Measurements from ENCODE around the gene CLIP1. TPM values are rescaled to one million over a fixed set of nuclear protein-coding genes. Genes with fewer than 3 reads are reported as not detected.
"Not testable (repeated sequence)": the region's sequence is repeated elsewhere in the genome, so short reads cannot be mapped to it uniquely, and the experiment has no call there.

Gene CLIP1
- total RNA-seq, 2 experiments from 2014 or later = 52.0 to 54.9 TPM

DNA sequence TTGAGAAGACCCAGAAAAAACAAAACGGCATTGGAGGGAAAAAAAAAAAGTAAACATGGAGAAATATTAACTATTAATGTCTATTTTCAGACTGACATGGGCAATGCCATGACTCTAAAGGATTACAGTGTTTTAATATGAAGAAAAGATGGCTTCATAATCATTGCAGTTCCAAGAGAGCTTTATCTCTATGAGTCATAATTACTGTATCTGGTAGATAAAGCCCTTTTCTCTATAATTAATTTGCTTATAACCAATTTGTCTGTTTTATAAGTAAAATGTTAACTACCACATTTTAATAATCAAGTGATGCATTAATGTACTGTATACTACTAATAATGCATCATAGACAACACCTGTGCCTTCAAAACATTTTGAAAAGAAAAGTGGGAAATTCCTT lies 59.7 kb downstream of the CLIP1 start:
- CTCF ChIA-PET = interaction anchor here (0.6 kb wide), 1 partner anchor 109 kb away, joined by 4 read pairs; no protein-coding TSS in a partner anchor
- TF ChIP-seq, protein P1, sequence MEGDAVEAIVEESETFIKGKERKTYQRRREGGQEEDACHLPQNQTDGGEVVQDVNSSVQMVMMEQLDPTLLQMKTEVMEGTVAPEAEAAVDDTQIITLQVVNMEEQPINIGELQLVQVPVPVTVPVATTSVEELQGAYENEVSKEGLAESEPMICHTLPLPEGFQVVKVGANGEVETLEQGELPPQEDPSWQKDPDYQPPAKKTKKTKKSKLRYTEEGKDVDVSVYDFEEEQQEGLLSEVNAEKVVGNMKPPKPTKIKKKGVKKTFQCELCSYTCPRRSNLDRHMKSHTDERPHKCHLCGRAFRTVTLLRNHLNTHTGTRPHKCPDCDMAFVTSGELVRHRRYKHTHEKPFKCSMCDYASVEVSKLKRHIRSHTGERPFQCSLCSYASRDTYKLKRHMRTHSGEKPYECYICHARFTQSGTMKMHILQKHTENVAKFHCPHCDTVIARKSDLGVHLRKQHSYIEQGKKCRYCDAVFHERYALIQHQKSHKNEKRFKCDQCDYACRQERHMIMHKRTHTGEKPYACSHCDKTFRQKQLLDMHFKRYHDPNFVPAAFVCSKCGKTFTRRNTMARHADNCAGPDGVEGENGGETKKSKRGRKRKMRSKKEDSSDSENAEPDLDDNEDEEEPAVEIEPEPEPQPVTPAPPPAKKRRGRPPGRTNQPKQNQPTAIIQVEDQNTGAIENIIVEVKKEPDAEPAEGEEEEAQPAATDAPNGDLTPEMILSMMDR (IDR thresholded peaks at IDR 0.05) = no peak
- H3K4me1 Mint-ChIP-seq (ENCODE audit: low read depth) = peaks cover 5% of the 10 kb centered on the region
- no peak overlapping the region for H3K27ac Mint-ChIP-seq
- Histone ChIP-seq H3K9me3 (ENCODE audit: control insufficient read depth in 1 of 2, insufficient read depth in 1 of 2, low read length in 2 of 2) (no peaks in the 10 kb centered on the region), H3K27me3 (ENCODE audit: control insufficient read depth in 1 of 2, insufficient read depth in 2 of 2, low read length in 2 of 2) (no peaks in the 10 kb centered on the region), H3K36me3 (ENCODE audit: insufficient read depth, low read length) (peaks cover 32% of the 10 kb centered on the region), H3K4me3 (ENCODE audit: low read length) (no peak overlapping the region), H3K27ac (ENCODE audit: low read depth in 1 of 2, low read length in 2 of 2) (no peak overlapping the region), H3K4me1 (ENCODE audit: insufficient read depth, low read length) (no peaks in the 10 kb centered on the region)
- no peaks in the 10 kb centered on the region for H3K27me3 Mint-ChIP-seq
- H3K9me3 Mint-ChIP-seq = no peaks in the 10 kb centered on the region
- peaks cover 60% of the 10 kb centered on the region for H3K36me3 Mint-ChIP-seq (ENCODE audit: low read depth)
- intact Hi-C loops (cut with DNase I, micrococcal nuclease) = loop anchor here in 1 of 2 experiments (2.0 kb wide), 1 partner anchor 68 kb away; no protein-coding TSS in a partner anchor
- no peak overlapping the region for H3K4me3 Mint-ChIP-seq
- POLR2A ChIA-PET = interaction anchor here (0.7 kb wide), 1 partner anchor 397 kb away, joined by 3 read pairs; no protein-coding TSS in a partner anchor
- no peak for DNase-seq
- no peak for ATAC-seq (ENCODE audit: poor library complexity)

DNA sequence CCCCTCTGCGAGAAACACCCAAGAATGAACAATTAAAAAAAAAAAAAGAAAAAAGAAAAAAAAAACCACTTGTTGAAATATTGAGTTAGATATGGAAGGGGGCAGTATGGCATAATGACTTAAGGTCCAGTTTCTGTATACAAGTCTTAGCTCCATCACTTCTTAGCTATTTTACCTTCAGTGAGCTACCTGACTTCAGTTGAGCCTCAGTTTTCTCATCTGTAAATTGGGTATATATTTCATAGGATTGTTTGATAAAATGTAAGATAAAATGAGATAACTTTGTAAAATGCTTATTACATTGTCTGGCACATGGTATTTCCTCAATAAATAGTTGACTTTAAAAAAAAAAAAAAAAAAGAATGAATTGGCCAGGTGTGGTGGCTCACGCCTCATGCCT lies 64.1 kb downstream of the CLIP1 start:
- peaks cover 49% of the 10 kb centered on the region for H3K36me3 ChIP-seq (ENCODE audit: insufficient read depth, low read length)
- H3K36me3 Mint-ChIP-seq (ENCODE audit: low read depth) = peaks cover 60% of the 10 kb centered on the region
- CTCF ChIA-PET = not testable (repeated sequence)

DNA sequence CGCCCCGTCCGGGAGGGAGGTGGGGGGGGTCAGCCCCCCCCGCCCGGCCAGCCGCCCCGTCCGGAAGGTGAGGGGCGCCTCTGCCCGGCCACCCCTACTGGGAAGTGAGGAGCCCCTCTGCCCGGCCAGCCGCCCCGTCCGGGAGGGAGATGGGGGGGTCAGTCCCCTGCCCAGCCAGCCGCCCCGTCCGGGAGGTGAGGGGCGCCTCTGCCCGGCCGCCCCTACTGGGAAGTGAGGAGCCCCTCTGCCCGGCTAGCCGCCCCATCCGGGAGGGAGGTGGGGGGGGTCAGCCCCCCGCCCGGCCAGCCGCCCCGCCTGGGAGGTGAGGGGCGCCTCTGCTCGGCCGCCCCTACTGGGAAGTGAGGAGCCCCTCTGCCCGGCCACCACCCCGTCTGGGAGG lies 64.9 kb downstream of the CLIP1 start:
- intact Hi-C loops (cut with DNase I, micrococcal nuclease) = loop anchor here in 1 of 2 experiments (5.0 kb wide), 1 partner anchor 305 kb away; no protein-coding TSS in a partner anchor

More for the DNA sequence above, 64.1 kb downstream of the CLIP1 start:
- H3K9me3 Mint-ChIP-seq; H3K4me1 ChIP-seq (ENCODE audit: insufficient read depth, low read length); ATAC-seq (ENCODE audit: poor library complexity); H3K4me1 Mint-ChIP-seq (ENCODE audit: low read depth); DNase-seq; POLR2A ChIA-PET; H3K27ac ChIP-seq (ENCODE audit: low read depth in 1 of 2, low read length in 2 of 2); H3K4me3 Mint-ChIP-seq; H3K27me3 Mint-ChIP-seq; H3K9me3 ChIP-seq (ENCODE audit: control insufficient read depth in 1 of 2, insufficient read depth in 1 of 2, low read length in 2 of 2); H3K27ac Mint-ChIP-seq; H3K27me3 ChIP-seq (ENCODE audit: control insufficient read depth in 1 of 2, insufficient read depth in 2 of 2, low read length in 2 of 2); H3K4me3 ChIP-seq (ENCODE audit: low read length): not testable (repeated sequence)
- intact Hi-C loops (cut with DNase I, micrococcal nuclease) = loop anchor here in 1 of 2 experiments (5.0 kb wide), 1 partner anchor 306 kb away; no protein-coding TSS in a partner anchor

DNA sequence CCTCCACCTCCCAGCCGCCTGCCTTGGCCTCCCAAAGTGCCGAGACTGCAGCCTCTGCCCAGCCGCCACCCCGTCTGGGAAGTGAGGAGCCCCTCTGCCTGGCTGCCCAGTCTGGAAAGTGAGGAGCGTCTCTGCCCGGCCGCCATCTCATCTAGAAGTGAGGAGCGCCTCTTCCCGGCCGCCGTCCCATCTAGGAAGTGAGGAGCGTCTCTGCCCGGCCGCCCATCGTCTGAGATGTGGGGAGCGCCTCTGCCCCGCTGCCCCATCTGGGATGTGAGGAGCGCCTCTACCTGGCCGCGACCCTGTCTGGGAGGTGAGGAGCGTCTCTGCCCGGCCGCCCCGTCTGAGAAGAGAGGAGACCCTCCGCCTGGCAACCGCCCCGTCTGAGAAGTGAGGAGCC lies 65.5 kb downstream of the CLIP1 start:
- ATAC-seq (ENCODE audit: poor library complexity); H3K4me3 ChIP-seq (ENCODE audit: low read length); H3K9me3 ChIP-seq (ENCODE audit: control insufficient read depth in 1 of 2, insufficient read depth in 1 of 2, low read length in 2 of 2); H3K27me3 ChIP-seq (ENCODE audit: control insufficient read depth in 1 of 2, insufficient read depth in 2 of 2, low read length in 2 of 2); H3K4me1 ChIP-seq (ENCODE audit: insufficient read depth, low read length); CTCF ChIA-PET; H3K9me3 Mint-ChIP-seq; H3K4me3 Mint-ChIP-seq; POLR2A ChIA-PET; H3K27ac ChIP-seq (ENCODE audit: low read depth in 1 of 2, low read length in 2 of 2); H3K27ac Mint-ChIP-seq; H3K27me3 Mint-ChIP-seq; DNase-seq: not testable (repeated sequence)
- intact Hi-C loops (cut with DNase I, micrococcal nuclease) = loop anchor here in 1 of 2 experiments (5.0 kb wide), 1 partner anchor 305 kb away; no protein-coding TSS in a partner anchor
- Mint-ChIP-seq H3K4me1 (ENCODE audit: low read depth) (peaks cover 10% of the 10 kb centered on the region), H3K36me3 (ENCODE audit: low read depth) (peaks cover 61% of the 10 kb centered on the region)
- H3K36me3 ChIP-seq (ENCODE audit: insufficient read depth, low read length) = peaks cover 56% of the 10 kb centered on the region

More for the DNA sequence above, 64.9 kb downstream of the CLIP1 start:
- CTCF ChIA-PET; H3K4me1 Mint-ChIP-seq (ENCODE audit: low read depth); H3K27ac ChIP-seq (ENCODE audit: low read depth in 1 of 2, low read length in 2 of 2); H3K9me3 Mint-ChIP-seq; H3K27me3 Mint-ChIP-seq; H3K4me3 Mint-ChIP-seq; H3K27me3 ChIP-seq (ENCODE audit: control insufficient read depth in 1 of 2, insufficient read depth in 2 of 2, low read length in 2 of 2); H3K9me3 ChIP-seq (ENCODE audit: control insufficient read depth in 1 of 2, insufficient read depth in 1 of 2, low read length in 2 of 2); H3K4me1 ChIP-seq (ENCODE audit: insufficient read depth, low read length); H3K27ac Mint-ChIP-seq; H3K4me3 ChIP-seq (ENCODE audit: low read length); DNase-seq; ATAC-seq (ENCODE audit: poor library complexity); POLR2A ChIA-PET: not testable (repeated sequence)
- H3K36me3 ChIP-seq (ENCODE audit: insufficient read depth, low read length) = peaks cover 50% of the 10 kb centered on the region
- peaks cover 58% of the 10 kb centered on the region for H3K36me3 Mint-ChIP-seq (ENCODE audit: low read depth)

Measured in CD4-positive, alpha-beta T cell (primary cell).